Mammary epithelial cell (primary cell): ENCODE data around the gene CPLX1.

Experiments used
- EZH2 ChIP-seq: IDR thresholded peaks from 2 replicates; pipeline ENCODE4 v1.6.1; 2012; ENCODE audit warnings: low read length, inconsistent platforms, borderline replicate concordance
- TF ChIP-seq, protein P1 (sequence below), 2 donors: IDR thresholded peaks in 1 of 2; conservative IDR thresholded peaks in 1 of 2; 2 replicates each; pipeline ENCODE4 v1.5.1; 2011 to 2012; ENCODE audit warnings: inconsistent platforms in 2 of 2, low read length in 2 of 2, mild to moderate bottlenecking in 2 of 2, control low read depth in 1 of 2, low read depth in 1 of 2; ENCODE audit not compliant: insufficient read depth in 1 of 2; ENCODE audit errors: extremely low read depth in 1 of 2

DNA sequence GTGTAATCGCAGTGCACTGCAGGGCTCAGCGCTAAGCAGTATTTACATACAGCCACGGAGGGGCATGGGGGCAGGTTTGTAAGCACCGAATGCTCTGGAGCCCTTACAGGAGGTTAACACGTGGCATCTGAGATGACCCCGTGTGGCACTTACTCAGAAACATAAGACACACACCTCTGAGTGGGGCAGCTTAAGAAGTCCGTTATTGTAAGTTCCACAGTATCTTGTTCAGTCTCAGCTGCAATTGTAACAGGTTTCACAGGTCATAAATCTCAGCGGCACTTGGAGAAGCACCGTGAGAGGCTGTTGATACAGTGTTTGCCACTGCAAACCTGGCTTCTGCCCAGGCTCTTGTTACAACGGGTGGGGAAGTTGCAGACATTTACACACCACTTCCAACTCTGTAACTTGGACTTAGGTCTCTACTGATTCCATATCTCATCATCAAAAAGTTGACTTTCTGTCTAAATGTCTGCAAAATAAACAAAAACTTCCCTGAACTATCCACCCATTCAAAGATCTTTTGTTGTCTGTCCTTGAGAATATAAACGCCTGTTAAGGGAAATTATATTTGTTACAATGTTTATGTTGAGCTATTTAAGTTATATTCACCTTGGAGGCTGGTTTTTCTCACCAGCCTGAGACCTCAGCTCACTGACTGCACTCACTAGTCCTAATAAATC is 10.3 kb downstream of the CPLX1 start:
- TF ChIP-seq, protein P1, sequence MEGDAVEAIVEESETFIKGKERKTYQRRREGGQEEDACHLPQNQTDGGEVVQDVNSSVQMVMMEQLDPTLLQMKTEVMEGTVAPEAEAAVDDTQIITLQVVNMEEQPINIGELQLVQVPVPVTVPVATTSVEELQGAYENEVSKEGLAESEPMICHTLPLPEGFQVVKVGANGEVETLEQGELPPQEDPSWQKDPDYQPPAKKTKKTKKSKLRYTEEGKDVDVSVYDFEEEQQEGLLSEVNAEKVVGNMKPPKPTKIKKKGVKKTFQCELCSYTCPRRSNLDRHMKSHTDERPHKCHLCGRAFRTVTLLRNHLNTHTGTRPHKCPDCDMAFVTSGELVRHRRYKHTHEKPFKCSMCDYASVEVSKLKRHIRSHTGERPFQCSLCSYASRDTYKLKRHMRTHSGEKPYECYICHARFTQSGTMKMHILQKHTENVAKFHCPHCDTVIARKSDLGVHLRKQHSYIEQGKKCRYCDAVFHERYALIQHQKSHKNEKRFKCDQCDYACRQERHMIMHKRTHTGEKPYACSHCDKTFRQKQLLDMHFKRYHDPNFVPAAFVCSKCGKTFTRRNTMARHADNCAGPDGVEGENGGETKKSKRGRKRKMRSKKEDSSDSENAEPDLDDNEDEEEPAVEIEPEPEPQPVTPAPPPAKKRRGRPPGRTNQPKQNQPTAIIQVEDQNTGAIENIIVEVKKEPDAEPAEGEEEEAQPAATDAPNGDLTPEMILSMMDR (conservative IDR thresholded peaks at IDR 0.05 in 1 of 2, IDR thresholded peaks at IDR 0.05 in 1 of 2; ENCODE audit: extremely low read depth in 1 of 2, insufficient read depth in 1 of 2, low read depth in 1 of 2, low read length in 2 of 2) = no peak
- no peak for TF ChIP-seq EZH2
